ENCODE results near the gene FBXO24. TPM values are rescaled to one million over a fixed set of nuclear protein-coding genes. Genes with fewer than 3 reads are reported as not detected.

Gene FBXO24
- total and polyA plus RNA-seq, 9 of the 15 experiments (the other 6 are each of a cell fraction or from before 2014, with no cell fraction given): 0.17 to 0.95 (median 0.50) TPM

GRCh38 chr7:100600730-100601038 lies 14.6 kb downstream of the FBXO24 start:
- TF ChIP-seq TAL1 (IDR thresholded peaks at IDR 0.05) (no peak), ZNF780A (CRISPR knock-in tag; IDR thresholded peaks at IDR 0.05) (no peak), ZFPM2 (CRISPR knock-in tag; IDR thresholded peaks at IDR 0.05) (no peak), CEBPG (CRISPR knock-in tag; IDR thresholded peaks at IDR 0.05) (no peak), CEBPG (tag; conservative IDR thresholded peaks at IDR 0.05 in 1 of 2, IDR thresholded peaks at IDR 0.05 in 1 of 2) (no peak), NR2C1 (IDR thresholded peaks at IDR 0.05) (no peak), NR2C1 (tag; IDR thresholded peaks at IDR 0.05) (no peak), RBM34 (IDR thresholded peaks at IDR 0.05; ENCODE audit: borderline replicate concordance, insufficient read depth, low read length) (no peak), KLF16 (IDR thresholded peaks at IDR 0.05) (no peak)
- no peaks in the 10 kb centered on the region for H3K9me3 ChIP-seq (replicated peaks; ENCODE audit: control insufficient read depth, insufficient read depth, low read depth, low read length)
- 68% methylated on average over 9 of the region's 9 CpGs for WGBS (ENCODE audit: insufficient coverage, low coverage, missing lambda C conversion rate)
- ATAC-seq: no peak
- ChIA-PET POLR2A (no interaction called here), CTCF (ENCODE audit: low intra/inter-chr PET ratio) (no interaction called here)
- H4K20me1 ChIP-seq (replicated peaks; ENCODE audit: control insufficient read depth, insufficient read depth, low read length): no peaks in the 10 kb centered on the region
- DNase-seq (ENCODE audit: extremely low read depth in 1 of 4, low spot score in 3 of 4): no peak
- H3K79me2 ChIP-seq (ENCODE audit: control insufficient read depth, insufficient read depth, low read length): peaks cover 5% of the 10 kb centered on the region; the same call in 1 of the 3 replicates
- no peak overlapping the region for H2AFZ ChIP-seq (ENCODE audit: low read depth, low read length)
- in situ Hi-C loops (cut with MboI): no loop called here
- H3K36me3 ChIP-seq (ENCODE audit: control insufficient read depth, insufficient read depth, low read length): no peaks in the 10 kb centered on the region
- peaks cover 31 to 57% of the 10 kb centered on the region in 2 experiments for H3K4me1 ChIP-seq (replicated peaks in 1 of 2; ENCODE audit: control insufficient read depth in 2 of 2, insufficient read depth in 2 of 2, low read length in 2 of 2)
- no peak for FAIRE-seq
- no peak overlapping the region for H3K9ac ChIP-seq (ENCODE audit: insufficient read depth in 1 of 2, low read depth in 2 of 2, low read length in 2 of 2)
- no TSS peak for BruUV-seq (replicated peaks)
- no peak overlapping the region for H3K4me2 ChIP-seq (ENCODE audit: insufficient read depth, low read length)
- peaks cover 5% of the 10 kb centered on the region for H3K9me1 ChIP-seq (ENCODE audit: control insufficient read depth, insufficient read depth, low read length)
- H3K27me3 ChIP-seq (ENCODE audit: control insufficient read depth in 2 of 2, insufficient read depth in 2 of 2, low read length in 2 of 2): no peaks in the 10 kb centered on the region
- no peak overlapping the region for H3K27ac ChIP-seq (ENCODE audit: extremely low read depth, low read depth, low read length)
- intact Hi-C loops (cut with micrococcal nuclease): no loop called here
- H3K4me3 ChIP-seq: no peak overlapping the region
